Tibial nerve (tissue), 4 donors: Measurements from ENCODE around the gene PRKAB1.

Experiments
- EP300 ChIP-seq, 2 donors: sonication (generic); formaldehyde crosslinking; IDR thresholded peaks; one replicate each; pipeline ENCODE4 v1.6.1; 2017; ENCODE audit warnings: antibody characterized with exemption in 2 of 2, mild to moderate bottlenecking in 1 of 2
- POLR2A ChIP-seq, 2 donors: fragments of 450-650 bp; IDR thresholded peaks; one replicate each; pipeline ENCODE4 v1.6.1; 2017; ENCODE audit warnings: antibody characterized with exemption in 2 of 2, mild to moderate bottlenecking in 2 of 2, moderate library complexity in 2 of 2
- TF ChIP-seq, protein P1 (sequence below), 5 experiments: fragments of 200-600 bp in 3 of 5; fragments of 450-650 bp in 2 of 5; sonication (generic) in 3 of 5; IDR thresholded peaks; one replicate each; pipeline ENCODE4 v1.5.1; 2016 to 2019; ENCODE audit warnings: antibody characterized with exemption in 5 of 5, mild to moderate bottlenecking in 3 of 5, moderate library complexity in 2 of 5

DNA sequence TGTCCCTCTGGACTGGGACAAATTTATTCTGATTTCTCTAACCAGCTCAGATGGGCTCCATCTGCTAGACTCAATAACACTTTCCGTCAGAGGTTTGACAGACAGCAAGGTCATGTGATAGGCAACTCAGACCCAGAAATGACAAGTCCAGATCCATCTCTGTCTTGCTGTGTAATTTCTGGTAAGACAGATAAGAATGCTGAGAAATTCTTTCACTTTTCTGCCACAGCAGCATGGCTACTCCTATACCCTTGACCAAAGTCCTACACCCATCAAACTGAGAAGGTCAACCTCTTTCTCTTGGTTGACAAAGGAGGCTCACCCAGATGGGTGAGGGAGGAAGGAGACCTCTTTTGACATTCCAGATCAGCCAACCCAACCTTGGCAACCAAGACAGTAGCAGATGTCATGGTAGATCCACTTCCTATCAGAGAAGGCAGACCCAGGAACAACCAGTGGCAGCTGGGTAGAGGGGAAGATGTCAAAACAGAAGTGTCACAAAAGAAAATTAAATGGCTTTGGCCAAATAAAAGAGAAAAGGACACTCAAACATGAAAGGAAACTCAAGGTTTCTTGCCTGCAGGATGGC lies 36.9 kb upstream of the PRKAB1 start:
- TF ChIP-seq, protein P1, sequence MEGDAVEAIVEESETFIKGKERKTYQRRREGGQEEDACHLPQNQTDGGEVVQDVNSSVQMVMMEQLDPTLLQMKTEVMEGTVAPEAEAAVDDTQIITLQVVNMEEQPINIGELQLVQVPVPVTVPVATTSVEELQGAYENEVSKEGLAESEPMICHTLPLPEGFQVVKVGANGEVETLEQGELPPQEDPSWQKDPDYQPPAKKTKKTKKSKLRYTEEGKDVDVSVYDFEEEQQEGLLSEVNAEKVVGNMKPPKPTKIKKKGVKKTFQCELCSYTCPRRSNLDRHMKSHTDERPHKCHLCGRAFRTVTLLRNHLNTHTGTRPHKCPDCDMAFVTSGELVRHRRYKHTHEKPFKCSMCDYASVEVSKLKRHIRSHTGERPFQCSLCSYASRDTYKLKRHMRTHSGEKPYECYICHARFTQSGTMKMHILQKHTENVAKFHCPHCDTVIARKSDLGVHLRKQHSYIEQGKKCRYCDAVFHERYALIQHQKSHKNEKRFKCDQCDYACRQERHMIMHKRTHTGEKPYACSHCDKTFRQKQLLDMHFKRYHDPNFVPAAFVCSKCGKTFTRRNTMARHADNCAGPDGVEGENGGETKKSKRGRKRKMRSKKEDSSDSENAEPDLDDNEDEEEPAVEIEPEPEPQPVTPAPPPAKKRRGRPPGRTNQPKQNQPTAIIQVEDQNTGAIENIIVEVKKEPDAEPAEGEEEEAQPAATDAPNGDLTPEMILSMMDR (IDR thresholded peaks at IDR 0.05) = no peak
- no peak for TF ChIP-seq POLR2A (IDR thresholded peaks at IDR 0.05)
- TF ChIP-seq EP300 (IDR thresholded peaks at IDR 0.05) = no peak
